ENCODE measurements around the gene NUP37.

DNA sequence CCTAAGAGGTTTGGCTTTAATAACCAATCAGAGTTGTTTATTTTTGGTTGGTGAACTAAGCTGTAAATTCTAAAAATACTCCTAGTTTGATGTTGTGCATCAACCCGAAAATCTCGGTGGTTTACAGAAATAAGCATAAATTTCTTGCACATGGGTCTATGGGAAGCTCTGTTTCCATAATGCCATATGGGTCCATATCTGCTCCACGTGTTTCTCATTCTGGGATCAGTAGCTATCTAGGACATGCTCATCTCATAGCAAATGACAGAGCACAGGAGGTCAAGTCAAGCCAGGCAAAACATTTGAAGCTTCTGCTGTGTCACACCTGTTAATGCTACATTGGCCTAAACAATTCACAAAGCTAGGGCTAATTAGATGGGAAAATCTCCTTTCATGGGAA is 23.1 kb downstream of the NUP37 start:
- no peak for TF ChIP-seq KDM6A (CRISPR knock-in tag; IDR thresholded peaks at IDR 0.05; ENCODE audit: low read depth)
- no peak for TF ChIP-seq ARNTL (CRISPR knock-in tag; IDR thresholded peaks at IDR 0.05)
- TF ChIP-seq, protein P1, sequence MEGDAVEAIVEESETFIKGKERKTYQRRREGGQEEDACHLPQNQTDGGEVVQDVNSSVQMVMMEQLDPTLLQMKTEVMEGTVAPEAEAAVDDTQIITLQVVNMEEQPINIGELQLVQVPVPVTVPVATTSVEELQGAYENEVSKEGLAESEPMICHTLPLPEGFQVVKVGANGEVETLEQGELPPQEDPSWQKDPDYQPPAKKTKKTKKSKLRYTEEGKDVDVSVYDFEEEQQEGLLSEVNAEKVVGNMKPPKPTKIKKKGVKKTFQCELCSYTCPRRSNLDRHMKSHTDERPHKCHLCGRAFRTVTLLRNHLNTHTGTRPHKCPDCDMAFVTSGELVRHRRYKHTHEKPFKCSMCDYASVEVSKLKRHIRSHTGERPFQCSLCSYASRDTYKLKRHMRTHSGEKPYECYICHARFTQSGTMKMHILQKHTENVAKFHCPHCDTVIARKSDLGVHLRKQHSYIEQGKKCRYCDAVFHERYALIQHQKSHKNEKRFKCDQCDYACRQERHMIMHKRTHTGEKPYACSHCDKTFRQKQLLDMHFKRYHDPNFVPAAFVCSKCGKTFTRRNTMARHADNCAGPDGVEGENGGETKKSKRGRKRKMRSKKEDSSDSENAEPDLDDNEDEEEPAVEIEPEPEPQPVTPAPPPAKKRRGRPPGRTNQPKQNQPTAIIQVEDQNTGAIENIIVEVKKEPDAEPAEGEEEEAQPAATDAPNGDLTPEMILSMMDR (CRISPR knock-in tag; IDR thresholded peaks at IDR 0.05): no peak
- TF ChIP-seq FOSL1 (CRISPR knock-in tag; IDR thresholded peaks at IDR 0.05; ENCODE audit: borderline replicate concordance): no peak
- TF ChIP-seq HMG20B (CRISPR knock-in tag; conservative IDR thresholded peaks at IDR 0.05): no peak
- TF ChIP-seq, protein P2, sequence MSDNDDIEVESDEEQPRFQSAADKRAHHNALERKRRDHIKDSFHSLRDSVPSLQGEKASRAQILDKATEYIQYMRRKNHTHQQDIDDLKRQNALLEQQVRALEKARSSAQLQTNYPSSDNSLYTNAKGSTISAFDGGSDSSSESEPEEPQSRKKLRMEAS (IDR thresholded peaks at IDR 0.05): no peak
- TF ChIP-seq, protein P3, sequence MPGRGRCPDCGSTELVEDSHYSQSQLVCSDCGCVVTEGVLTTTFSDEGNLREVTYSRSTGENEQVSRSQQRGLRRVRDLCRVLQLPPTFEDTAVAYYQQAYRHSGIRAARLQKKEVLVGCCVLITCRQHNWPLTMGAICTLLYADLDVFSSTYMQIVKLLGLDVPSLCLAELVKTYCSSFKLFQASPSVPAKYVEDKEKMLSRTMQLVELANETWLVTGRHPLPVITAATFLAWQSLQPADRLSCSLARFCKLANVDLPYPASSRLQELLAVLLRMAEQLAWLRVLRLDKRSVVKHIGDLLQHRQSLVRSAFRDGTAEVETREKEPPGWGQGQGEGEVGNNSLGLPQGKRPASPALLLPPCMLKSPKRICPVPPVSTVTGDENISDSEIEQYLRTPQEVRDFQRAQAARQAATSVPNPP (CRISPR knock-in tag; IDR thresholded peaks at IDR 0.05): no peak
